Fibroblast of the aortic adventitia (primary cell): ENCODE data around the gene CRACR2A. TPM values are rescaled to one million over a fixed set of nuclear protein-coding genes. Genes with fewer than 3 reads are reported as not detected.

Experiments used
- DNase-seq: peaks from one replicate; pipeline ENCODE4 v3.0.0-alpha.2; 2010; ENCODE audit warnings: low read depth
- H3K4me3 ChIP-seq: 2 replicates; pipeline ENCODE4 v1.5.1; 2011; ENCODE audit warnings: low read depth, mild to moderate bottlenecking, control low read depth, low read length, moderate library complexity
- CTCF ChIP-seq: IDR thresholded peaks from 2 replicates; pipeline ENCODE4 v1.5.1; 2011; ENCODE audit warnings: mild to moderate bottlenecking, low read length, control low read depth, inconsistent platforms; ENCODE audit not compliant: insufficient read depth
- total RNA-seq: library from RNA; depleted of rRNA; stranded (reverse); fragments of >200 nt; gene quantifications from 2 replicates; pipeline ENCODE4 v1.2.3, GENCODE V29; 2012; ENCODE audit warnings: low replicate concordance

The CRACR2A gene
- total RNA-seq, 1 donor: 4.8 TPM

GRCh38 chr12:3628629-3629028 lies 124.3 kb downstream of the CRACR2A start:
- no peak for DNase-seq
- H3K4me3 ChIP-seq: no peak overlapping the region
- no peak for TF ChIP-seq CTCF

GRCh38 chr12:3627336-3627735 lies 125.6 kb downstream of the CRACR2A start:
- no peak for DNase-seq
- TF ChIP-seq CTCF: no peak
- no peak overlapping the region for H3K4me3 ChIP-seq

- no peak for TF ChIP-seq CTCF
- DNase-seq: no peak
- H3K4me3 ChIP-seq: no peak overlapping the region
Observed at GRCh38 chr12:3624273-3624672, 128.6 kb downstream of the CRACR2A start.

GRCh38 chr12:3622822-3623690 lies 129.9 kb downstream of the CRACR2A start:
- TF ChIP-seq CTCF: no peak
- DNase-seq: no peak
- H3K4me3 ChIP-seq: no peak overlapping the region

GRCh38 chr12:3622021-3622821 lies 130.7 kb downstream of the CRACR2A start:
- no peak for TF ChIP-seq CTCF

GRCh38 chr12:3620856-3621255 lies 132.1 kb downstream of the CRACR2A start:
- TF ChIP-seq CTCF: no peak

More at GRCh38 chr12:3622021-3622821, 130.7 kb downstream of the CRACR2A start:
- no peak for DNase-seq
- no peak overlapping the region for H3K4me3 ChIP-seq

More at GRCh38 chr12:3620856-3621255, 132.1 kb downstream of the CRACR2A start:
- DNase-seq: no peak
- H3K4me3 ChIP-seq: no peak overlapping the region
